GM12892 (cell line): ENCODE results near the gene COL26A1. TPM values are rescaled to one million over a fixed set of nuclear protein-coding genes. Genes with fewer than 3 reads are reported as not detected.
A peak's percentile ranks its signal among the peaks of the same experiment; 100 is the strongest.
"Not testable (repeated sequence)": the region's sequence is repeated elsewhere in the genome, so short reads cannot be mapped to it uniquely, and the experiment has no call there.

ENCODE experiments used
- DNase-seq: peaks from one replicate; pipeline ENCODE4 v3.0.0; 2011; ENCODE audit not compliant: insufficient read length
- FAIRE-seq: peaks from 2 replicates; lab custom pipeline; 2011; peaks lifted over from hg19 to GRCh38; lab: Jason Lieb, UNC
- POLR2A ChIP-seq: IDR thresholded peaks from 2 replicates; pipeline ENCODE4 v1.6.1; 2011; ENCODE audit warnings: low read depth, low read length, control low read depth
- POLR2AphosphoS5 ChIP-seq: IDR thresholded peaks from 2 replicates; pipeline ENCODE4 v1.6.1; 2011; ENCODE audit warnings: low read depth, low read length, control low read depth
- TAF1 ChIP-seq: IDR thresholded peaks from 2 replicates; pipeline ENCODE4 v1.6.1; 2011; ENCODE audit warnings: low read depth, mild to moderate bottlenecking, control low read depth, low read length, borderline replicate concordance
- polyA plus RNA-seq: library from polyadenylated mRNA; unstranded; fragments of >200 nt; gene quantifications from one replicate; pipeline ENCODE4 v1.2.1, GENCODE V29; 2012; ENCODE audit warnings: missing spikeins, inconsistent platforms; ENCODE audit not compliant: missing spikeins

COL26A1 gene
- not detected for polyA plus RNA-seq

- FAIRE-seq (no peak), DNase-seq (no peak)
- TF ChIP-seq POLR2A (no peak), TAF1 (no peak), POLR2AphosphoS5 (no peak)
Measured at GRCh38 chr7:101362334-101363195, at the start of gene COL26A1. Gene COL26A1 (plus strand): TSS chr7:101362875. CDS start chr7:101363033, 158 bp downstream.

GRCh38 chr7:101315336-101315735 is 47.3 kb upstream of the COL26A1 start:
- FAIRE-seq (no peak), DNase-seq (no peak)

GRCh38 chr7:101319401-101319800 is 43.3 kb upstream of the COL26A1 start:
- TF ChIP-seq POLR2AphosphoS5 (no peak), TAF1 (no peak), POLR2A (no peak)
- FAIRE-seq (no peak), DNase-seq (no peak)

More at GRCh38 chr7:101315336-101315735, 47.3 kb upstream of the COL26A1 start:
- TF ChIP-seq POLR2A, result no peak

DNA sequence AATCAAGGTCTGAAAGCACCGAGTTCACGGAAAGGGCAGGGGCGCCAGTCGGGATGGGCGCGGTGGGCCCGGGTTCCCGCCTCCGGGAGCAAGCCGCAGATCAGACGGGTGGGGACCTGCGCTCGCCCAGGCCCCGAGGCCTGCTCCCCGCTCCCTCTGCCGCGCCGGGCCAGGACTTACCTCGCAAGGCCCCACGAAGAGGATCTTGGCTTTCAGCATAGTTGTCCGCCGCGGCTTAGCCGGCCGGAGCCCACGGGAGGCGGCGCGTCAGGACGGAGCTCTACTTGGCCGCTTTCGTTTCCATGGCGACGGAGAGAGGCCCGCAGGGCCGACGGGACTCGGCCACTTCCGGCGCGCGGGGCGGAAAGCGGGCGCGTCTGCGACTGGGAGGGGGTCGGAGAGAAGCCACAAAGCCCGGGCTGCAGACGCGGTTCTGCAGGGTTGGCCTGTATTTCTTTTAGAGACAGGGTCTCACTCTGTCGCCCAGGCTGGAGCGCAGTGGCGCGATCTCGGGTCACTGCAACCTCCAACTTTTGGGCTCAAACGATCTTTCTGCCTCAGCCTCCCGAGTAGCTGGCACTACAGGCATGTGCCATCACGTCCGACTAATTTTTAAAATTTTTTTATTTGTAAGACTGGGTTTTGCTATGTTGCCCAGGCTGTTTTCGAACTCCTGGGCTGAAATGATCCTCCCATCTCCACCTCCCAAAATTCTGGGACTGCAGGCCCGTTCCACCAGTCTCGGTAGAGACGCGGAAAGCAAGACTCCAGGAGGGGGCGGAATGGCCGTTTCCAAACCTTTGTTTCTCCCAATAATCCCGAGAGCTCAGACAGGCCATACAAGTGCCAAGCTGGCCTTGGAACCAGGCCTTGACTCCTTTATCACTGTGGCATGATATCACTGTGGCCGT is 40.9 kb upstream of the COL26A1 start, which contains the start of gene IFT22:
Gene IFT22 (minus strand): TSS at position 322 of the 911 bp plus-strand sequence. CDS start 103 bp downstream, at position 219.
- peak; percentile 55 for TF ChIP-seq TAF1
- peak; percentile 65 for TF ChIP-seq POLR2A
- TF ChIP-seq POLR2AphosphoS5, result 0 out of 2 replicates have a peak, but pooled peaks have one; percentile 45
- DNase-seq, result peak; percentile 97
- peak; percentile 89 for FAIRE-seq

- FAIRE-seq (no peak), DNase-seq (no peak)
- TF ChIP-seq POLR2AphosphoS5 (no peak), TAF1 (no peak), POLR2A (no peak)
Measured at GRCh38 chr7:101328159-101328558, 34.5 kb upstream of the COL26A1 start.

DNA sequence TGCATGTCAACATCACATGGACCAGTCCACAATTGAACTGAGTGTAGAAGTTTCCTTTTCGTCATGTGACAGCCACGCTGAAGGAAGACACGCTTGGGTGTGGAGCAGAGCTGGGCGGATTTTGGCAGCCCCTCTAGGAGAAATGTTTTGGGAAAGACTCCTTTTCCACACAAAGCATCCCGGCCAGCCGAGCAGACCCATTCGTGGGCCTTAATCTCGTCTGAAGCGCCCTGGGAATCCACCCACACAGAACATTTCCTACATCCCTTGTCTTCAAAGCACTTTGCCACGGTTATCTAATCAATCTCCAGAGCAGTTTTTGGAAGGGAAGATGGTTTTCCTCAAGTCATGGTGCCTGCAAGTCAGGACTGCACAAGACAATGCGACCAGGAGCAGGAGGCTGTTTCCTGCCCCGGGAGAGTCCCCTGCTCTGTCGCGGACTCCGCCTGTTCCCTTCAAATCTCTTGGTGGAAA is 32.6 kb upstream of the COL26A1 start:
- no peak for TF ChIP-seq TAF1
- no peak for TF ChIP-seq POLR2AphosphoS5
- TF ChIP-seq POLR2A, result no peak
- FAIRE-seq (no peak), DNase-seq (no peak)

GRCh38 chr7:101332026-101332425 is 30.6 kb upstream of the COL26A1 start:
- no peak for TF ChIP-seq POLR2A
- TF ChIP-seq TAF1, result no peak
- no peak for TF ChIP-seq POLR2AphosphoS5
- FAIRE-seq (no peak), DNase-seq (no peak)

DNA sequence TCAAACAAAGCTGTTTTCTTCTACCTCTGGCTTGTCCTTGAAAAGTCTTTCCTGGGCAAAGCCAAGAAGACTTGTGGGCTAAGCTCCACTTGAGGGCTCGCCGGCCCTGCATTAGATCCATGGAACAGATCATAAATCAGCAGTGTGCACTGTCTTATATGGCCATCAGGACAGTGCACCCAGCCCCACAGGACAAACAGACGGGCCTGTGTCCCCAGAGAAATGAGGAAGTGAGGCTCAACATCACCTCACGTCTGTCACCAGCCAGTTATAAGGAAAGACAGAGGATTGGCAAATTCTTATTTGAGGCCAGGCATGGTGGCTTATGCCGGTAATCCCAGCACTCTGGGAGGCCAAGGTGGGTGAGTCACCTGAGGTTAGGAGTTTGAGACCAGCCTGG is 28.8 kb upstream of the COL26A1 start:
- TF ChIP-seq POLR2A (no peak), POLR2AphosphoS5 (no peak), TAF1 (no peak)
- FAIRE-seq, result no peak
- DNase-seq, result no peak

DNA sequence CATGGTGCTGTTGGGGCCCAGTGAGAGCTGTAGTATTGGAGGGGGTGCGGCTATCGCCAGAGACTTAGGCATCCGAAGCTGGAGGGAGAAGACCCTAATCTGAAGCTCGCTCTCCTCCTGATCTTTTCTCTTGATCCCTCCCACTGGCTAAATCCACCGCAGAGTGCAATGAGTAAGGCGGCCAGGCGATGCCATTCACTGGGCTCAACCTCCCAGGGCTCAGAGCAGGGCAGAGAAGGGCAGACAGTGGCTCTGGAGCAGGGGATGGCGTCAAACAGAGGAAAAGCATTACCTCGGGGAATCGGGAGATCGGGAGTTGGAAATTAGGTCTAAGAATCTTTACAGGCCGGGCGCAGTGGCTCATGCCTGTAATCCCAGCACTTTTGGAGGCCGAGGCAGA is 22.3 kb upstream of the COL26A1 start:
- DNase-seq (no peak), FAIRE-seq (no peak)
- no peak for TF ChIP-seq POLR2AphosphoS5
- TF ChIP-seq TAF1, result no peak
- TF ChIP-seq POLR2A, result no peak

- FAIRE-seq (no peak), DNase-seq (no peak)
- TF ChIP-seq TAF1 (no peak), POLR2AphosphoS5 (no peak), POLR2A (no peak)
Measured at GRCh38 chr7:101342892-101343291, 19.8 kb upstream of the COL26A1 start.

- FAIRE-seq, result no peak
- TF ChIP-seq POLR2A (no peak), TAF1 (no peak), POLR2AphosphoS5 (no peak)
- no peak for DNase-seq
Measured at GRCh38 chr7:101347477-101347876, 15.2 kb upstream of the COL26A1 start.

DNA sequence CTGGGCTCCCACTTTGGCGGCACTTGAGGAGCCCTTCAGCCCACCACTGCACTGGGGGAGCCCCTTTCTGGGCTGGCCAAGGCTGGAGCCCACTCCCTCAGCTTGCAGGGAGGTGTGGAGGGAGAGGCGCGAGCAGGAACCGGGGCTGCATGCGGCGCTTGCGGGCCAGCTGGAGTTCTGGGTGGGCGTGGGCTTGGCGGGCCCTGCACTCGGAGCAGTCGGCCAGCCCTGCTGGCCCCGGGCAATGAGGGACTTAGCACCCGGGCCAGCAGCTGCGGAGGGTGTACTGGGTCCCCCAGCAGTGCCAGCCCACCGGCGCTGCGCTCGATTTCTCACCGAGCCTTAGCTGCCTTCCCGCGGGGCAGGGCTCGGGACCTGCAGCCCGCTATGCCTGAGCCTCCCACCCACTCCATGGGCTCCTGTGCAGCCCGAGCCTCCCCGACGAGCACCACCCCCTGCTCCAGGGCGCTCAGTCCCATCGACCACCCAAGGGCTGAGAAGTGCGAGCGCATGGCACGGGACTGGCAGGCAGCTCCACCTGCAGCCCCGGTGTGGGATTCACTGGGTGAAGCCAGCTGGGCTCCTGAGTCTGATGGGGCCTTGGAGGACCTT is 14.1 kb upstream of the COL26A1 start:
- not testable (repeated sequence) for DNase-seq, FAIRE-seq

DNA sequence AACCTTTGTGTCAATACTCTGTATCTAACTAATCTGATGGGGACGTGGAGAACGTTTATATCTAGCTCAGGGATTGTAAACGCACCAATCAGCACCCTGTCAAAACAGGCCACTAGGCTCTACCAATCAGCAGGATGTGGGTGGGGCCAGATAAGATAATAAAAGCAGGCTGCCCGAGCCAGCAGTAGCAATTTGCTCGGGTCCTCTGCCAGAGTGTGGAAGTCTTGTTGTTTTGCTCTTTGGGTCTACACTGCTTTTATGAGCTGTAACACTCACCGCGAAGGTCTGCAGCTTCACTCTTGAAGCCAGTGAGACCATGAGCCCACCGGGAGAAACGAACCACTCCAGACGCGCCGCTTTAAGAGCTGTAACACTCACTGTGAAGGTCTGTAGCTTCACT is 13.4 kb upstream of the COL26A1 start:
- not testable (repeated sequence) for DNase-seq, FAIRE-seq
